Measurements from ENCODE around the gene PABPN1.

GRCh38 chr14:23285530-23286019 lies 35.7 kb upstream of the PABPN1 start:
- TF ChIP-seq POLR2A (IDR thresholded peaks at IDR 0.05; ENCODE audit: low read length) (no peak), GATA1 (IDR thresholded peaks at IDR 0.05; ENCODE audit: low read depth, low read length) (no peak)
